GM04503 (cell line): ENCODE measurements around the gene FTL.

ENCODE experiments used
- DNase-seq: peaks from one replicate; pipeline ENCODE4 v3.0.0-alpha.2; 2012; ENCODE audit warnings: low read depth

Gene FTL

GRCh38 chr19:48965806-48966540, 864 bp downstream of the FTL start:
- DNase-seq = no peak

DNA sequence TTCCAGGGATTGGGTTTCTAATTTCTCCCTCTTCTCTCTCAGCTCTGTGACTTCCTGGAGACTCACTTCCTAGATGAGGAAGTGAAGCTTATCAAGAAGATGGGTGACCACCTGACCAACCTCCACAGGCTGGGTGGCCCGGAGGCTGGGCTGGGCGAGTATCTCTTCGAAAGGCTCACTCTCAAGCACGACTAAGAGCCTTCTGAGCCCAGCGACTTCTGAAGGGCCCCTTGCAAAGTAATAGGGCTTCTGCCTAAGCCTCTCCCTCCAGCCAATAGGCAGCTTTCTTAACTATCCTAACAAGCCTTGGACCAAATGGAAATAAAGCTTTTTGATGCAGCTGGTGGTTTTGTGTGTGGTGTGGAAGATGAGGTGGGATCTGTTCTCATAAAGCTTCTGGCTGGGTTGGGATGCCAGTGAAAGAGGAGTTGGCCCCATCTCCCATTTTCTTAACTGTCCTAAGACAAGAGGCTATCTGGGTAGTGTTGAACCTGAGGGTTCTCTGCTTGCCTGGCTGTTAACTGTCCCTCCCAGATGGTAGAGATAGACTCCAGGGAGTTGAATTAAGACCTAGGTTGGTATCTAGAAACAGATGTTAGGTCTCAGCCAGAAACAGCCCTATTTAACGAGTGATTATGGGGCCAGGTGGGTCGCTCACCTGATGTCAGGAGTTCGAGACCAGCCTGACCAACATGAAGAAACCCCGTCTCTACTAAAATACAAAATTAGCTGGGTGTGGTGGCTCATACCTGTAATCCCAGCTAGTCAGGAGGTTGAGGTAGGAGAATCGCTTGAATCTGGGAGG, 1.6 kb downstream of the FTL start:
- no peak for DNase-seq

DNA sequence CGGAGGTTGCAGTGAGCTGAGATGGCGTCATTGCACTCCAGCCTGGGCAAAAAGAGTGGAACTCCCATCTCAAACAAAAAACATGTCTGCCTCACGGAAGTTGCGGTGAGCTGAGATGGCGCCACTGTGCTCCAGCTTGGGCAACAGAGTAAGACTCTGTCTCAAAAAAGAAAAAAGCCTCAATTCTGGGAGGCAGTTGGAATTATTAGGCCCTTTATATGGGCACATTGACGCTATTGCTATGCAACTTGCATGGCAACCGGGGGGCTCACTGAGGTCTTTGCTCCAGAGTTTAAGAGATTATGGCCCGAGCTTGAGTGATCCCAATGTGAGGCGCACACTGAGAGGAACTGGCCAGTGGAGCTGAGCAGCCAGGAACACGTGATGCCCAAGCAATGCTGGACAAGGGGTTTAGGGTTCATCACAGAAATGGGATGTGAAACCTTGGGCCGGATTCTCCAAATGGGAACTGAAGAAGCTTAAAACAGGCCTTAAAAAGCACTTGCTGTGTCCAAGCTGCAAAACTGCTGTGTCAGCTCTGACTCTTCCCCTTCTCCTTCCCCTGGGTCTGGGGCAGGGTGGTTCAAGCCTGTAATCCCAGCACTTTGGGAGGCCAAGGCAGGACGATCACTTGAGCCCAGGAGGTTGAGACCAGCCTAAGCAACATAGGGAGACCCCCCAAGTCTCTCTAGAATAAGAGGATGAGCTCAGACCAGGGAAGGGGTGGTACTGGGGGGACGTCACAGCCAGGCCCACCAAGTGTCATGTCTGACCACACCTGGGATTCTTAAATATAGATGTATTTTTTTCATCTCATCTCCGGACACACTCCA, 2.5 kb downstream of the FTL start:
- no peak for DNase-seq

DNA sequence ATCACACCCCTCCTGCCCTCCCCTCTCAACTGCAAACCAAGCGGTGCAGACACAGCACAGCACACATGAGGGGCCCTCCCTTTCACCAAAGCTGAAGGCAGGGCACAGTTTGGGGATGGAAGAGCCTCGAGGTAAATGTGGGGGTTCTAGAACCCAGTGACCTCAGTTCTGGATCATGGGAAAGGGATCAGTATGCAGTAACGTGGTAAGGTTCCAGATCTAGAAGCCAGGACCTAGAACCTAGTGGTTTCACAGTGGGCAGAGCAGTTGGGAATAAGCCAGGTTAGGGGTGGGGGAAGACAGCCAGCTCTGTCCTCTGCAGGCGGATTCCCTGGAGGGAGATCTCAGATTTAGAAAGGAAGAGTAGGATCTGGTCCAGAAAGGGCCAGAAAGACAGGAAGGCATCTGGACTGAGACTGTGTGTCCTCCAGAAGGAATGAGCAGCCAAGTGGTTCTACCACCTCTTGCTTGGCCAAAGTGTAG, 3.1 kb downstream of the FTL start:
- no peak for DNase-seq

- DNase-seq = no peak
Measured at GRCh38 chr19:48968813-48969218, 3.7 kb downstream of the FTL start.

DNA sequence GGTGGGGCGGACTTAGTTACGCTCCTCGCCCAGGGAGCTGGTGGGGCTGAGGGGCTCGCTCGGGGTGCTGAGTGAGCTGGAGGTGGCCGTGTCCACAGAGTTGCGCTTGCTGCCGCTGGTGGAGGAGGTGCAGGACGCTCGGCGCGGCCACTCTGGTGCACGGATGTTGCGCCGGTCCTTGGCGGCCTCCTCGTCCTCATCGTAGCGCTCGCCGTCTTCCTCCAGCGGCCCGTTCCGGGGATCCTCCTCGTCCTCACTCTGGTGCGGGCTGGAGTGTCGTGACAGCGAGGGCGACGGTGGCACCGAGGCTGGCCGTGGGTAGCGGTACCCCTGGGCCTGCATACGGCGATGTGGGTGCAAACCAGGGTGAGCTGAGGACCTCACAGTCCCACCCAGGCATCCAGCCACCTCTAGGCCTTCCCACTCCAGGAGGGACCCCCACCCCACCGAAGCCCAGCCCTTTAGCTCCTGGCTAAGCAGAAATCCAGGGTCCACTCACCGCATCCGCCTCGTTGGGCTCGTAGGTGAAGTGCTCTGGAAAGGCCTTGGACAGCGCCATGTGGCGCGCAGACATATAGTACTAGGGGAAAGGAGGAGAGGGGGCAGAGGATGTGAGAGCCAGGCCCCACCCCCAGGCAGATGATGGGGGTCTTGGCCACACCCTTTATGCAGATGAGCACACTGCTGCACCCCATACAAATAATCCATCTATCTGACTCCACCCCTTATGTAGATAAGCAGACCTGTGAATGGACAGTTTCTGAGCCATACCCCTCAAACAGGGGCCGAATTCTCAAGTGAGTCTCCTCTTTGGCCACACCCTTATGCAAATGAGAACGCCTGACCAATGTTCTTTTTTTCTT, 4.4 kb downstream of the FTL start:
- no peak for DNase-seq

DNA sequence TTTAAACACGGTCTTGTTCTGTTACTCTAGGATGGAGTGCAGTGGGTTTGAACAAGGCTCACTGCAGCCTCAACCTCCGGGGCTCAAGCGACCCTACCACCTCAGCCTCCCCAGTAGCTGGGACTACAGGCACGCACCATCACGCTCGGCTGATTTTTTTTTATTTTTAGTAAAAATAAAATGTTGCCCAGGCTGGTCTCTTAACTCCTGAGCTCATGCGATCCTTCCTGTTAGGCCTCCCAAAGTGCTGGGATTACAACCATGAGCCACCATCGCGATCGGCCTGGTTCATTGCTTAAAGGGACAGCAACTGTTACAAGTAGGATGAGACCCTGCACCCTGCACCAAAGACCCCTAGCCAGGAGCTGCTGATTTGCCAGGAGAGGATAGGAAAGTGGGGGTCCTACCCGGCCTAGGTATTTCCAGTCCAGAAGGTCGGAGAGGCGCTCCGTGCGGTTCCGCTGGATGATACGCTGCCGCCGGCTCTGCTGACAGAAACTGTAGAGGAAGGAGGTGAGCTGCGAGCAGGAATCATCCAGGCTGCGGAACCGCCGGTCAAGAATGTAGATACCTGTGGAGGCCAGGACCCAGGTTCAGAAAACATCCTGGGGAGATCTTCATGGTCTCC, 5.1 kb downstream of the FTL start:
- DNase-seq = no peak

- DNase-seq = no peak
Measured at GRCh38 chr19:48970923-48971395, 5.8 kb downstream of the FTL start.

DNA sequence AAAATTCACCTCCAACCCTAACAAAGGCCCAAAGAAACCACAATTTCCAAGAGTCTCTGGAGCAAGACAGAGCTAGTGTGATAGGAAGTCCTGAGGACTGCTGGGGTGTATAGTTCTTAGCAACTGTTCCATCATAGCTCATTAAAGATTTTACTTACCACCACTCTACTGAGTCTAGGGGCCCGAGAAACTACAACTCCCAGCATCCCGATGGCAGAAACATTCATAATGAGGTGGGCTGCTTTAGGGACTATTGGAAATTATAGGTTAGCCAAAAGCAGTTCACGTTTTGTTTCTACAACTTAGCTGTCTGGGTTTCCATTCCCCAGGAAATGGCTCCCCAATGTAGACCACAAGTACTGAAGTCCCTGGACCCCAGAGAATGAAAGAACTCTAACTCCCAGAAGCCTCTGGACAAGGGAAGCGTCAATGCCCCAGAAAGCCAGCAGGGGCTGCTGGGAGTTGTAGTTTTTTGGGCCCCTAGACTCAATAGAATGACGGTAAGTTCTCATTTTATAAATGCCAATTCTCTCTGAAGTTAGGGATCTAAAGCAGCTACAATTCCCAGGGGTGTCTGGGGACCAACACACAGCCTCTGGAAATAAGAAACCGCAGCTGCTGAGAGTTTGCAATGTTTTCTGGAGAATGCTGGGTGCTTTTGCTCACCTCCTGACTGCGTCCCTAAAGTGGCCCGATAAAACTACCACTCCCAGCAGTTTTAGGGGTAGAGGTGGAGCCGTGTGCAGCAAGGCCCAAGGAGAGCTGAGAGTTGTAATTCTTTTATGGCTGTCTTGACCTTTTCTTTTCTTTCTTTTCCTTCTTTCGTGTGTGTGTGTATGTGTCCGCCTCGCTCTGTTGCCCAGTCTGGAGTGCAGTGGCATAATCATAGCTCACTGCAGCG, 11.1 kb downstream of the FTL start:
- no peak for DNase-seq

GRCh38 chr19:48977061-48977460, 12.0 kb downstream of the FTL start:
- no peak for DNase-seq

DNA sequence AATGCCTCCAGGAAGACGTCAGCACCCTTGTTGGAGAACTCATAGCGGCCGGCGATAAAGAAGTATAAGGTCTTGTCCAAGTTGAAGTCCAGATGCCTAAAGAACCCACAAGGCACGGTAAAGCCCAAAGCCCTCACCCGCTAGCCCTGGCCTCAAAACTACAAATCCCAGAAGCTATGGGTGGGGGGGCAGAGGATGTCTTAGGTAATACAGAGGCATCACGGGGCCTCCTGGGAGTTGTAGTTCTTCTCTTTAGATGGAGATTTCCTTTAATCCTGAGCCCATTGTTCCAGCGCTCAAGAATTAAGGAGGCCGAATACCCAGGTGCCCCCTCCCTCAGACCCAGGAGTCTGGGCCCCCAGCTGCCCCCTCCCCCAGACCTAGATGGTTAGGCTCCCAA, 17.2 kb downstream of the FTL start:
- no peak for DNase-seq

DNA sequence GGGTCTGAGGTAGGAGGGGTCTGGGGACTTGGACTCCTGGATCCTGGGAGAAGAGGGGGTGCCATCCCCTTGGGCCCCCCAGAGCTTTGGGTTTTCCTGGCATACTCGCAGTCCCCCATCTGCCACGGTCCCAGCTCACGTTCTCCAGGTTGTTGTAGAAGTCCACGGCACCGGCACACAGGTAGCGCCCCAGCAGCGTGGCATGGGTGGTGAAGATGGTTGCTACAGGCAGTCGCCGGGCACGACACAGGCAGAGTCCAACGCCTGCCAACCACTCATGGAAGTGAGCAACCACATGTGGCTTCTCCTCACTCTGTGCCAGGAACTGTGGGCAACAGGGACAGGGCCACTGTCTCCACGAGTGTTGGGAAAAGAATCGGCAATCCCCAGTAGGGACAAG, 20.6 kb downstream of the FTL start:
- no peak for DNase-seq

GRCh38 chr19:48986211-48986610, 21.1 kb downstream of the FTL start:
- no peak for DNase-seq

GRCh38 chr19:48987323-48987722, 22.2 kb downstream of the FTL start:
- DNase-seq = no peak

DNA sequence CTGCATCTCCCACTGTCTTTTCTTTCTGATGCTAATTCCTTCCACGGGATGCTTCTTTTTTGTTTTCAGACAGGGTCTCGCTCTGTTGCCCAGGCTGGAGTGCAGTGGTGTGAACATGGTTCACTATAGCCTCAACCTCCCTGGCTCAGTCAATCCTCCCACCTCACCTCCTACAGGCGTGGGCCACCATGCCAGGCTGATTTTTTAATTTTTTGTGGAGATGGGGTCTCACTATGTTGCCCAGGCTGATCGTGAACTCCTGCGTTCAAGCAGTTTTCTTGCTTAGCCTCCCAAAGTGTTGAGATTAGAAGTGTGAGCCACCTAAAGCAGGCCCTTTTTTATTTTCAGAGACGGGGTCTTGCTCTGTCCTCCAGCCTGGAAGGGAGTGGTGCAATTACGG, 23.2 kb downstream of the FTL start:
- no peak for DNase-seq

- no peak for DNase-seq
Measured at GRCh38 chr19:48988860-48989259, 23.8 kb downstream of the FTL start.

DNA sequence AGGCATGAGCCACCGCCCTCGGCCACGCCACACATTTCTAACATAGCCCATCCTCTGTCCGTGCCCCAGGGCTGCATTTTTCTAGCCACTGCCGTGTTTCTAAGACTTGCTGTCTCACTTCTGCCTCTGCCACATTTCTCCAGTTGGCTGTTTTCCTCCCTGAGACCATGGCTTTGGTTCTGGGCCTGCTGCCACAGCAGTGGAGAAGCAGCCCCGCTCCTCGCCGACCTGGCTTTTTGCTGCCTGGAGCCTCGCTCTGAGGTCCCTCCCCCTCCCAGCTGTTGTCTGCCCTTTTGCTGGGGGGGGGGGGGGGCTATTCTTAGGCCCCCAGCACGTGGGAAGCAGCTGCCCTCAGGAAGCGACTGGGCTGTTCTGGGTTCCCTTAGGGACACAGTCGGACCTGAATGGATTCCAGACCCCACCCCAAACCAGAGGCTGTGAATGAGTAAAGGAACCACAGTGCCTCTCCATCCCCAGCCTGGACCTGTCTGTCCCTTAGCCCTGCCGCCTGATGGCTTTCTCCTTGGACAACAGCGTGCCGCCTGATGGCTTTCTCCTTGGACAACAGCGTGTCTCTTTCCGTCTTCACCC, 24.7 kb downstream of the FTL start:
- no peak for DNase-seq

DNA sequence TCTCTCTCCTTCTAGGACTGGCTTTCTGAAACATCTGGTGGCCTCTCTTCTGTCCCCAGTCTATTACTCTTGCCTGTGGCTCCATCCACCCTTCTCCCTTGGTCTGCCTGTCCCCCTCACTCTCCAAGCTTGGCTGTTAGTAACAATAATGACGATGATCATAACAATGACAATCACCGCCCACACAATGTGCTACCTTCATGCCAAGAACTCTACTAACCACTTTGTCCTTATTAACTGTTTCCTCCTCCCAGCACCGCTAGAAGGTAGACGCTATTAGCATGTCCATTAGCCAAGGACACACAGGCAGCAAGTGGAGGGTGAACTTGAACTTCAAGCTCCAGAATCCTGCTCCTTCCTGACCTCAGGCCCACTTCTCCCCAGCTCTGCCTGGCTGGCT, 25.3 kb downstream of the FTL start:
- no peak for DNase-seq

GRCh38 chr19:48991011-48991609, 26.0 kb downstream of the FTL start:
- DNase-seq = no peak
